ENCODE data around the gene SLC39A3. TPM values are rescaled to one million over a fixed set of nuclear protein-coding genes. Genes with fewer than 3 reads are reported as not detected.

Gene SLC39A3
- total and polyA plus RNA-seq, 10 of the 15 experiments (the other 5 are each of a cell fraction or from before 2014, with no cell fraction given) = 0.63 to 67.1 (median 51.2) TPM

- TF ChIP-seq NKRF (conservative IDR thresholded peaks at IDR 0.05) (peak; percentile 70), SREBF2 (IDR thresholded peaks at IDR 0.05; ENCODE audit: low read length) (no peak), ZNF687 (IDR thresholded peaks at IDR 0.05) (no peak), SIN3A (IDR thresholded peaks at IDR 0.05; ENCODE audit: low read depth, low read length) (peak; percentile 96), EP300 (IDR thresholded peaks at IDR 0.05; ENCODE audit: borderline replicate concordance in 1 of 2, control insufficient read depth in 1 of 2, low read depth in 2 of 2, low read length in 2 of 2) (no peak), EZH2 (IDR thresholded peaks at IDR 0.05; ENCODE audit: borderline replicate concordance, control insufficient read depth, low read depth, low read length) (no peak), TARDBP (IDR thresholded peaks at IDR 0.05; ENCODE audit: borderline replicate concordance) (peak; percentile 66; the same call in 1 of the 2 replicates), ZNF217 (IDR thresholded peaks at IDR 0.05) (peak; percentile 68; the same call in 1 of the 2 replicates), SREBF1 (IDR thresholded peaks at IDR 0.05; ENCODE audit: low read length) (peak; percentile 43; the same call in 1 of the 2 replicates), BHLHE40 (IDR thresholded peaks at IDR 0.05; ENCODE audit: borderline replicate concordance in 1 of 2, low read depth in 2 of 2, low read length in 1 of 2) (peak; percentile 9 to 45; a peak in 1 of 4 replicates), TCF7 (IDR thresholded peaks at IDR 0.05; ENCODE audit: borderline replicate concordance) (no peak; the same call in none of the 2 replicates), E4F1 (IDR thresholded peaks at IDR 0.05; ENCODE audit: borderline replicate concordance, partially characterized antibody) (peak; percentile 40), NR2C2 (IDR thresholded peaks at IDR 0.05; ENCODE audit: borderline replicate concordance, control insufficient read depth, insufficient read length, low read depth) (no peak), CEBPZ (IDR thresholded peaks at IDR 0.05; ENCODE audit: low read depth, low read length) (peak; percentile 47; the same call in 1 of the 2 replicates), TCF3 (IDR thresholded peaks at IDR 0.05; ENCODE audit: borderline replicate concordance, insufficient read depth, low read depth, low read length) (0 out of 2 replicates have a peak, but pooled peaks have one; percentile 60)
These were observed at the start of gene SLC39A3 (continued) for GRCh38 chr19:2739602-2740313.

All from GM12878 (cell line).